ENCODE measurements around the gene HOXC5.

DNA sequence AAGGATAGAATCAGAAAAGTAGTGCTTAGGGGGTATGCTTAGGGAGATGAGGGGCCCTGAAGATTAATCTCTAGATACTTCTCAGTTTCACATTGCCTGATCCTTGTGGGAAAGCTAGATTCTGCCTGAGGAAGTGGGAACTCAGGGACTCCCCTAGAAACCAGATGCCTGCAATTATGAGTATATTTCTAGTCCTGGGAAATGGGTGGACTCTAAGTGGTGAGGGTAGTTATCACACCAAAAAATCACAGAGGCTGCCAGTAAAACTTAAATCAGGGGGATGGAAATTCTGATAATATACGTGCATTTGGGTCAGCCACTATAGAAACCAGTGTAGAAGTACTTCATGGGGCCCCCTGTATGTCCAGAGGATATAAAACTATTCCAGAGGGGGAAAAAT lies 39.1 kb downstream of the HOXC5 start:
- TF ChIP-seq CTCF (IDR thresholded peaks at IDR 0.05) = no peak
- TF ChIP-seq POLR2A (IDR thresholded peaks at IDR 0.05) = no peak
